HepG2 (cell line): ENCODE data around the gene ABCB9.

ENCODE experiments used
- ZNF644 ChIP-seq: IDR thresholded peaks from 2 replicates; pipeline ENCODE4 v1.6.1; 2016; ENCODE audit warnings: low read depth
- ZNF782 ChIP-seq: sonication (generic); formaldehyde crosslinking; IDR thresholded peaks from 2 replicates; pipeline ENCODE4 v1.4.0; 2020; ENCODE audit warnings: missing genetic modification reagents, mild to moderate bottlenecking, borderline replicate concordance

- no peak for TF ChIP-seq ZNF644 (CRISPR knock-in tag)
- no peak for TF ChIP-seq ZNF782 (CRISPR knock-in tag)
These were observed 927 bp downstream of the ABCB9 start for GRCh38 chr12:122965321-122965751.
